Measurements from ENCODE around the gene REPIN1. TPM values are rescaled to one million over a fixed set of nuclear protein-coding genes. Genes with fewer than 3 reads are reported as not detected.

Gene REPIN1
- total RNA-seq, 1 donor from 2014 or later, result 117 TPM

Other genes starting within 250 kb of the REPIN1 start
- gene LRRC61, start 45.5 kb upstream of the REPIN1 start, total RNA-seq, result 14.1 TPM
- 18.2 TPM for gene ACTR3C, start 45.3 kb upstream of the REPIN1 start, total RNA-seq
- gene RARRES2, start 27.2 kb upstream of the REPIN1 start, total RNA-seq, result 91.0 TPM
- gene ZNF775, start 10.5 kb downstream of the REPIN1 start, total RNA-seq, result 3.6 TPM
- gene GIMAP8, start 81.8 kb downstream of the REPIN1 start, total RNA-seq, result 13.6 TPM
- gene GIMAP7, start 146.1 kb downstream of the REPIN1 start, total RNA-seq, result 24.5 TPM
- 23.5 TPM for gene GIMAP4, start 198.6 kb downstream of the REPIN1 start, total RNA-seq

Measured in ureter (tissue), 1 donor.